ENCODE measurements around the gene CARMIL1.

DNA sequence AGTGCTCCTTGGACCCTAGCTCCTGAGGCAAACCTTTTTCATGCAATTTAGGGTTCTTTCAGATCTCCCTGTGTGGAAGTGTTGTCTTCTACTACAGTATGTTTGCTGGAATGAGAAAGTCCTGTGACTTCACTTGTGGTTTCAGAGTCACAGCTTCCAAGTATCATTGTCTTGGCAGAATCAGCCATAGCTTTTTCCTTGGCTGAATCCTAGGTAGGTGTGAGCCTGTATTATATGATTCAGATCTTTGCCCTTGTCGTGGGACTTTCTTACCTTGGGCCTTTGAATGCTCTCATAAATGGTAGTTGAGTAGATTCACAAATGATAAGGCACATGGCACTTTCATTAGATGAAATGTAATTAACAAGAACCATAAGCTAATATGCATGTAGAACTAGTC, 16.5 kb downstream of the CARMIL1 start:
- TF ChIP-seq, protein P1, sequence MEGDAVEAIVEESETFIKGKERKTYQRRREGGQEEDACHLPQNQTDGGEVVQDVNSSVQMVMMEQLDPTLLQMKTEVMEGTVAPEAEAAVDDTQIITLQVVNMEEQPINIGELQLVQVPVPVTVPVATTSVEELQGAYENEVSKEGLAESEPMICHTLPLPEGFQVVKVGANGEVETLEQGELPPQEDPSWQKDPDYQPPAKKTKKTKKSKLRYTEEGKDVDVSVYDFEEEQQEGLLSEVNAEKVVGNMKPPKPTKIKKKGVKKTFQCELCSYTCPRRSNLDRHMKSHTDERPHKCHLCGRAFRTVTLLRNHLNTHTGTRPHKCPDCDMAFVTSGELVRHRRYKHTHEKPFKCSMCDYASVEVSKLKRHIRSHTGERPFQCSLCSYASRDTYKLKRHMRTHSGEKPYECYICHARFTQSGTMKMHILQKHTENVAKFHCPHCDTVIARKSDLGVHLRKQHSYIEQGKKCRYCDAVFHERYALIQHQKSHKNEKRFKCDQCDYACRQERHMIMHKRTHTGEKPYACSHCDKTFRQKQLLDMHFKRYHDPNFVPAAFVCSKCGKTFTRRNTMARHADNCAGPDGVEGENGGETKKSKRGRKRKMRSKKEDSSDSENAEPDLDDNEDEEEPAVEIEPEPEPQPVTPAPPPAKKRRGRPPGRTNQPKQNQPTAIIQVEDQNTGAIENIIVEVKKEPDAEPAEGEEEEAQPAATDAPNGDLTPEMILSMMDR (IDR thresholded peaks at IDR 0.05), result no peak
- TF ChIP-seq POLR2A (IDR thresholded peaks at IDR 0.05), result no peak
